BJ (cell line): ENCODE data around the gene PDK3. TPM values are rescaled to one million over a fixed set of nuclear protein-coding genes. Genes with fewer than 3 reads are reported as not detected.

Experiments
- CTCF ChIA-PET: fragments of 350-600 bp; formaldehyde crosslinking; extraction: SDS; loops from one replicate; lab custom pipeline; 2021; ENCODE audit warnings: antibody characterized with exemption, inconsistent platforms; lab: Yijun Ruan, JAX
- POLR2A ChIA-PET: fragments of 300-600 bp; sonication (Branson Sonifier 250); formaldehyde crosslinking; extraction: SDS; loops from one replicate; lab custom pipeline; 2021; ENCODE audit warnings: antibody characterized with exemption; lab: Charles Lee
- DNase-seq: peaks from one replicate; pipeline ENCODE4 v3.0.0-alpha.2; 2011; ENCODE audit warnings: low read depth
- H3K27me3 ChIP-seq: 2 replicates; pipeline ENCODE4 v1.6.0; 2011; ENCODE audit warnings: low read length; ENCODE audit not compliant: control insufficient read depth, insufficient read depth
- H3K36me3 ChIP-seq: 2 replicates; pipeline ENCODE4 v1.5.1; 2011; ENCODE audit warnings: low read length; ENCODE audit not compliant: control insufficient read depth, insufficient read depth
- H3K4me3 ChIP-seq: 2 replicates; pipeline ENCODE4 v1.5.1; 2011; ENCODE audit warnings: low read depth, mild to moderate bottlenecking, control low read depth, low read length
- polyA plus RNA-seq: library from polyadenylated mRNA; depleted of rRNA; stranded (reverse); fragments of >200 nt; gene quantifications from 2 replicates; pipeline ENCODE4 v1.2.3, GENCODE V29; 2011
- TF ChIP-seq, protein P1 (sequence below): IDR thresholded peaks from 2 replicates; pipeline ENCODE4 v1.5.1; 2011; ENCODE audit warnings: low read depth, mild to moderate bottlenecking, control low read depth, inconsistent platforms, low read length, moderate library complexity; ENCODE audit not compliant: insufficient read depth

The PDK3 gene
- polyA plus RNA-seq, 1 experiment: 2.4 TPM

- no peak for DNase-seq
- H3K27me3 ChIP-seq: no peaks in the 10 kb centered on the region
- TF ChIP-seq, protein P1, sequence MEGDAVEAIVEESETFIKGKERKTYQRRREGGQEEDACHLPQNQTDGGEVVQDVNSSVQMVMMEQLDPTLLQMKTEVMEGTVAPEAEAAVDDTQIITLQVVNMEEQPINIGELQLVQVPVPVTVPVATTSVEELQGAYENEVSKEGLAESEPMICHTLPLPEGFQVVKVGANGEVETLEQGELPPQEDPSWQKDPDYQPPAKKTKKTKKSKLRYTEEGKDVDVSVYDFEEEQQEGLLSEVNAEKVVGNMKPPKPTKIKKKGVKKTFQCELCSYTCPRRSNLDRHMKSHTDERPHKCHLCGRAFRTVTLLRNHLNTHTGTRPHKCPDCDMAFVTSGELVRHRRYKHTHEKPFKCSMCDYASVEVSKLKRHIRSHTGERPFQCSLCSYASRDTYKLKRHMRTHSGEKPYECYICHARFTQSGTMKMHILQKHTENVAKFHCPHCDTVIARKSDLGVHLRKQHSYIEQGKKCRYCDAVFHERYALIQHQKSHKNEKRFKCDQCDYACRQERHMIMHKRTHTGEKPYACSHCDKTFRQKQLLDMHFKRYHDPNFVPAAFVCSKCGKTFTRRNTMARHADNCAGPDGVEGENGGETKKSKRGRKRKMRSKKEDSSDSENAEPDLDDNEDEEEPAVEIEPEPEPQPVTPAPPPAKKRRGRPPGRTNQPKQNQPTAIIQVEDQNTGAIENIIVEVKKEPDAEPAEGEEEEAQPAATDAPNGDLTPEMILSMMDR: no peak
- POLR2A ChIA-PET: interaction anchor here (0.5 kb wide), 1 partner anchor 641 kb away, joined by 5 read pairs; no protein-coding TSS in a partner anchor
- CTCF ChIA-PET: interaction anchor here (0.9 kb wide), 1 partner anchor 30 kb away, joined by 3 read pairs; no protein-coding TSS in a partner anchor
- H3K4me3 ChIP-seq: no peak overlapping the region
- no peaks in the 10 kb centered on the region for H3K36me3 ChIP-seq
Measured at GRCh38 chrX:24425806-24426205, 39.3 kb upstream of the PDK3 start.

GRCh38 chrX:24426340-24426913 is 38.7 kb upstream of the PDK3 start:
- no peak for DNase-seq
- ChIA-PET POLR2A (interaction anchor here (0.5 kb wide), 1 partner anchor 642 kb away, joined by 5 read pairs; no protein-coding TSS in a partner anchor), CTCF (no interaction called here)
- H3K36me3 ChIP-seq: no peaks in the 10 kb centered on the region
- TF ChIP-seq, protein P1: no peak
- H3K4me3 ChIP-seq: no peak overlapping the region
- no peaks in the 10 kb centered on the region for H3K27me3 ChIP-seq

GRCh38 chrX:24426921-24427746 is 38.0 kb upstream of the PDK3 start:
- DNase-seq: no peak
- CTCF ChIA-PET: no interaction called here
- Histone ChIP-seq H3K27me3 (no peaks in the 10 kb centered on the region), H3K4me3 (no peak overlapping the region), H3K36me3 (no peaks in the 10 kb centered on the region)
- POLR2A ChIA-PET: no interaction called here
- TF ChIP-seq, protein P1: no peak

DNA sequence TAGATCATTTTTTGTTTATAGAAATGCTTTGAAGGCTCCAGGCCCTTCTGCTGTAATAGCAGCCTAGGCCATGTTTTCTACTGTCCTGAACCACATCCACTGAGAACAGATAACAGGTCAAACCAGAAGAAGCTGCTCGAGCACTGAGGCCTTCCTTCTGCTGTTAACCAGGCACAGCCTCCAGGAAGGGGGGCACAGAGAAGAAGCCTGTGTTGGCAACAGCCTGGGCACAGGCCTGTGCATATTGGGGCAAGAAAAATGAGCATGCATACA is 37.4 kb upstream of the PDK3 start:
- DNase-seq: no peak
- Histone ChIP-seq H3K27me3 (no peaks in the 10 kb centered on the region), H3K4me3 (no peak overlapping the region), H3K36me3 (no peaks in the 10 kb centered on the region)
- TF ChIP-seq, protein P1: no peak
- ChIA-PET POLR2A (no interaction called here), CTCF (no interaction called here)

DNA sequence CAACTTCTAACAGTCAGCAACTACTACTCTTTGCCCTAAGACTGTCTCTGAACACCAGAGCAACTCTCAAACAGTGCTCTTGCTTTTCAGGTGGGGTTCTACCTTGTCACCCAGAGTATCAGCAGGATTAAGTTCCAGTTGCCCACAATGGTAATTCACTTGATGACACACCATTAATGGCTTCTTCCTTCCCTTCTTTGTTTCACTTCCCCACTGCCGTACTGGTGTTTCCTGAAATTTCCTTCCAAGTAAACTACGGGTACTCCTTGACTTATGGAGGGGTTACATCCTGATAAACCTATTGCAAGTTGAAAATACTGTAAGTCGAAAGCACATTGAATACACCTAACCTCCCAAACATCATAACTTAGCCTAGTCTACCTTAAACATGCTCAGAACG is 36.6 kb upstream of the PDK3 start:
- Histone ChIP-seq H3K4me3 (no peak overlapping the region), H3K27me3 (no peaks in the 10 kb centered on the region), H3K36me3 (no peaks in the 10 kb centered on the region)
- POLR2A ChIA-PET: no interaction called here
- TF ChIP-seq, protein P1: no peak
- CTCF ChIA-PET: no interaction called here
- DNase-seq: no peak
